HCT116 (cell line): ENCODE results near the gene RNF148.

Source experiments
- POLR2A ChIP-seq: IDR thresholded peaks from 2 replicates; pipeline ENCODE4 v1.7.0; 2011; ENCODE audit warnings: borderline replicate concordance; ENCODE audit not compliant: insufficient read depth, insufficient read length; ENCODE audit errors: extremely low read depth
- POLR2AphosphoS5 ChIP-seq: IDR thresholded peaks from 2 replicates; pipeline ENCODE4 v1.6.1; 2011; ENCODE audit warnings: mild to moderate bottlenecking, low read depth, low read length, moderate library complexity
- RAD21 ChIP-seq: IDR thresholded peaks from 2 replicates; pipeline ENCODE4 v1.6.1; 2012; ENCODE audit warnings: low read depth, mild to moderate bottlenecking
- TF ChIP-seq, protein P1 (sequence below), 3 experiments: fragments of 200-600 bp in 1 of 3; sonication (generic) in 1 of 3; IDR thresholded peaks in 2 of 3; conservative IDR thresholded peaks in 1 of 3; 2 replicates each; pipeline ENCODE4 v1.5.1; 2012 to 2017; ENCODE audit warnings: low read depth in 2 of 3, low read length in 2 of 3, antibody characterized with exemption in 1 of 3, borderline replicate concordance in 1 of 3, control low read depth in 1 of 3, mild to moderate bottlenecking in 1 of 3, mixed read lengths in 1 of 3, mixed run types in 1 of 3, moderate library complexity in 1 of 3; ENCODE audit not compliant: insufficient read depth in 1 of 3

GRCh38 chr7:122677149-122677548, 25.6 kb downstream of the RNF148 start:
- no peak for TF ChIP-seq POLR2A
- TF ChIP-seq, protein P1, sequence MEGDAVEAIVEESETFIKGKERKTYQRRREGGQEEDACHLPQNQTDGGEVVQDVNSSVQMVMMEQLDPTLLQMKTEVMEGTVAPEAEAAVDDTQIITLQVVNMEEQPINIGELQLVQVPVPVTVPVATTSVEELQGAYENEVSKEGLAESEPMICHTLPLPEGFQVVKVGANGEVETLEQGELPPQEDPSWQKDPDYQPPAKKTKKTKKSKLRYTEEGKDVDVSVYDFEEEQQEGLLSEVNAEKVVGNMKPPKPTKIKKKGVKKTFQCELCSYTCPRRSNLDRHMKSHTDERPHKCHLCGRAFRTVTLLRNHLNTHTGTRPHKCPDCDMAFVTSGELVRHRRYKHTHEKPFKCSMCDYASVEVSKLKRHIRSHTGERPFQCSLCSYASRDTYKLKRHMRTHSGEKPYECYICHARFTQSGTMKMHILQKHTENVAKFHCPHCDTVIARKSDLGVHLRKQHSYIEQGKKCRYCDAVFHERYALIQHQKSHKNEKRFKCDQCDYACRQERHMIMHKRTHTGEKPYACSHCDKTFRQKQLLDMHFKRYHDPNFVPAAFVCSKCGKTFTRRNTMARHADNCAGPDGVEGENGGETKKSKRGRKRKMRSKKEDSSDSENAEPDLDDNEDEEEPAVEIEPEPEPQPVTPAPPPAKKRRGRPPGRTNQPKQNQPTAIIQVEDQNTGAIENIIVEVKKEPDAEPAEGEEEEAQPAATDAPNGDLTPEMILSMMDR (IDR thresholded peaks at IDR 0.05 in 2 of 3, conservative IDR thresholded peaks at IDR 0.05 in 1 of 3; ENCODE audit: borderline replicate concordance in 1 of 3, insufficient read depth in 1 of 3, low read depth in 2 of 3, low read length in 2 of 3): no peak
- TF ChIP-seq POLR2AphosphoS5: no peak
- TF ChIP-seq RAD21: no peak
